Left forelimb (tissue), 1 donor: Measurements from ENCODE around the gene MITF.

Source experiments
- DNase-seq: peaks from one replicate; pipeline ENCODE4 v3.0.0-alpha.2; 2018; ENCODE audit warnings: low spot score

MITF gene

DNA sequence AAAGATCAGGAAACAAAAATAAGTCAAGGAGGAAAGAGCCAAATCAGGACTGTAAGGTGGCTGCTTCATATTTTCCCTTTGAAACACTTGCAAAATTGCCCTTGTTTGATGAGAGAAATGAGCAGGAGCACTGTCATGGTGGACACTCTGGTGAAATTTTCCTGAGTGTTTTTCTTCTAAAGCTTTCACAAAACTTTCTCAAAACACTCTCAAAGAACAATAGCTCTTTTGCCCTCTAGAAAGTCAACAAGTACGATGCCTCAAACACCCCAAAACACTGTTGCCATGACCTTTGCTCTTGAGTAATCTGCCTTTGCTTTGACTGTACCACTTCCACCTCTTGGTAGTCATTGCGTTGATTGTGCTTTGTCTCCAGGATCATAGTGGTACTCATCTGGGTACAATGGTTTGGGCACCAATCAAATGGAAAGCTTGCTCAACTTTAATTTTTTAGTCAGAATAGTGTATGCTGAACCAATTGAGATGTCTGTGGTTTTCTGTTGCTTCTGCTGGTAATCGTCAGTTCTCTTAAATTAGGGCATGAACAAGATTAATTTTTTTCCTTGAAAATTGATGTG lies 13.2 kb upstream of the MITF start:
- DNase-seq: no peak

- no peak for DNase-seq
These were observed 9.9 kb upstream of the MITF start for GRCh38 chr3:69729147-69729919.

DNA sequence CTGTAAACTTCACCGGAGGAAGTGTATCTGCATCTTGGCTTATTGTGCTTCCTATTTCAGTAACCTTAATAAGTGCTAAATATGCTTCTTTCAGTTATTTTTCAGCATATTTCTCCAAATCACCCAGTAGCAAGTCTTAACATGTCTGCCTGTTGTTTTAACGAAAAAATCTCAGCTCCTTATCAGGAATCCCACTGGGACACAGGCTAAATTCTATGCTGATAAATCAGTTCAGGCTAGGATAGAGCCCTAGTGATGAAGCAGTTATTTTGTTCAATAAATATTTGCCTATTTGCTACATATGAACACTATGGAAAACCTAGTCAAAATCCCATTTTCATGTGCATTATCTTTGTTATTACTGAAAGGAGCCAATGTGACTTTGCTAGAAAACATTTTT lies 8.2 kb upstream of the MITF start:
- DNase-seq: no peak

- DNase-seq: no peak
These were observed 3.4 kb upstream of the MITF start for GRCh38 chr3:69735893-69736292.

- no peak for DNase-seq
These were observed 1.9 kb upstream of the MITF start for GRCh38 chr3:69737392-69737791.

- DNase-seq: no peak
These were observed 949 bp upstream of the MITF start for GRCh38 chr3:69738315-69738714.

GRCh38 chr3:69738859-69739203 lies 433 bp upstream of the MITF start:
- no peak for DNase-seq

DNA sequence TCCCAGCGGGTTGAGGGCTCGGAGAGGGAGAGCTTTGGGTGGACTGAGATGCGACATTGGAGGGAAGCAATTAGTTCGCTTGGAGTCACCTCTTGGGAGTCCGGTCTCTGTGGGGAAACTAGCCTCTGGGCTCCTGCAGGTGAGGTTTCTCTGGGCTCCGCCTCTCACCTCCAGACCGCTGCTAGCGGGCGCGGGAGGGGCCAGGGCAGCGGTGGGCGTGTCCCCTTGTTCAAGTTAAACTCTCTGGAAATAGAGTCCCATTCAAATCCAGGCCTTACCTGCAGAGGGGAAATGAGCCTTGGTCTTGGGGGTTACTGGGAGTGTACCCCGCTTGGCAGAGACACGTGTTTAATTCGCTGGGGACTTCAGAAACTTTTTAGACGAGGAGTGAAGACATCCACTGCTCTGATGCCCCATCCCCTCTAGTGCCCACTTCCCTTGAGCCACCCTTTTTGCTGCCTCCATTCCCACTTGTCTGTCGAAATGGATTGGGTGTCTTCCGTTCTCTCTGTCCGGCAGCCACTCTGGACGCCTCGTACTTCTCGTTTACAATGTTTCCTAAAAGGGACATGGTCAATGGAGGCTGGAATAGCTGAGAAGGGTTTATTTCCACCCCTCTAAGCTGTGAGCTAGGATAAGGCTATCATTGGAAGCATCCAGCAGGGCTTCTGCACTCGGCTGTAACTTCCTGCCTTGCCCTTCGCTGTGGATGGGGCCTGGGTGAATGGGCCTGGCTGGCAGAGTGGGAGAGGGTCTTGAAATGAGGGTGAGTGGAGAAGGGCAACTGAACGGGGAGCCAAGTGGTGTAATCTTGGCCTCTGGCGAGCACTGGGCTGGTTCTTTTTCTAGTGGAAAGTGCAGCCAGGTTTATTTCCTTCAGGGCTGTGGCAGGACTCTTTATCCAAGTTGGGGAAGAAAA lies 1.1 kb downstream of the MITF start:
- DNase-seq: no peak

DNA sequence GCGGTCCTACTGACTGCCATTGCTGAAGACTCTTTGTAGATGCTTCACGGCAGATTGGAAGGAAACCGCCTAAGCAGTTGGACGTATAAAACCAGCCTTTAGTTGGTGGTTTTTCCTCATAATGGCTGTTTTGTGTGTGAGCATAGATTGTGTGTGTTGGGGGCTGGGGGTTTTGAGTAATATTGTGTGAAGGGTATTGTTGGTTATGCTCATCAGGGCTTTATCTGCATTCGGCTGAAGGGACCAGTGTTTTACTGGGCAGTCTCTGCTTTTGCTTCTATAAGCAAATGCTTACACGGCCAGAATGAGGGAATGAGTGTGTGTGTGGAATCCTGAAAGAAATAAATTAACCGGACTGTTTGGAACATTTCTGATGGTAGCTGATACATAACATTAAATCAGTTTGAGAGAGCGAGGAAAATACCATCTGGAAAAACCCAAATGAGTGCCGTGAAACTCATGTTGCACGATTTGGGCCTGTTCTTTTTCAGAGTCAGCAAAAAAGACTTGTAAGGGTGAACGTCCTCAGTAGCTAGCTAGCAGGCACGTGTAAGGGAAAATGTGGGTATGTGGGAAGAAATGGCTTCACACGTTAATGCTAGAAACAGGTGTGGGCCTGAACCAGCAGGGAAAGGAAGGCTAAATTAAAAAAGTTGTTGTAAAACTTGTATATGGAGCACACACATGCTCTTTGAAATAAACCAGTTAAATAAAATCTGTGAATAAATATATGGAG lies 1.9 kb downstream of the MITF start:
- no peak for DNase-seq

- no peak for DNase-seq
These were observed 3.1 kb downstream of the MITF start for GRCh38 chr3:69742391-69742790.

- no peak for DNase-seq
These were observed 5.0 kb downstream of the MITF start for GRCh38 chr3:69743975-69744906.

GRCh38 chr3:69745505-69745904 lies 6.2 kb downstream of the MITF start:
- no peak for DNase-seq

- no peak for DNase-seq
These were observed 6.9 kb downstream of the MITF start for GRCh38 chr3:69746119-69746518.

GRCh38 chr3:69747511-69748258 lies 8.4 kb downstream of the MITF start:
- DNase-seq: no peak

- DNase-seq: no peak
These were observed 9.2 kb downstream of the MITF start for GRCh38 chr3:69748503-69748902.

DNA sequence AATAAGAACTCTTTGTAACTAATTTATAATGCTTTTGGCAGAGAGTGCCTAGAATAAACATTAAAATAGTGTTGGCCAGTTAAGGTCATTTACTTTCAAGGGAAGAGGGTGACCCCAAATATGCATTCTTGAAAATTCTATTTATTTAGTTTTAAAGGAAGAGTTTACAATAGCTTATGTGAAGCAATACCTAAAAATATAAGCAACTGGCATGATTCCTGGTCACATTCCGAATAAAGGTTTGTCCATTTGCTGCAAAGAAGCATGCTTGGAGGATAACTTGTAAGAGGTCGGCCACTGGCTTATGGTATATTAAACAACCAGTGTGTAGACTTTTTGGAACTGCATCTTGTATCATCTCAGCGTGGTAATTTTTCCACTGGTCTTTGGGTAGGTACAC lies 10.2 kb downstream of the MITF start:
- no peak for DNase-seq

GRCh38 chr3:69750549-69750948 lies 11.3 kb downstream of the MITF start:
- no peak for DNase-seq

GRCh38 chr3:69751074-69751476 lies 11.8 kb downstream of the MITF start:
- no peak for DNase-seq

- no peak for DNase-seq
These were observed 13.0 kb downstream of the MITF start for GRCh38 chr3:69752241-69752640.

- DNase-seq: no peak
These were observed 14.0 kb downstream of the MITF start for GRCh38 chr3:69753179-69753775.
